T-helper 9 cell (primary cell): Measurements from ENCODE around the gene CLEC18A.
"Not testable (repeated sequence)": the region's sequence is repeated elsewhere in the genome, so short reads cannot be mapped to it uniquely, and the experiment has no call there.

Experiments
- DNase-seq: peaks from one replicate; pipeline ENCODE4 v3.0.0-alpha.2; 2020

The CLEC18A gene

DNA sequence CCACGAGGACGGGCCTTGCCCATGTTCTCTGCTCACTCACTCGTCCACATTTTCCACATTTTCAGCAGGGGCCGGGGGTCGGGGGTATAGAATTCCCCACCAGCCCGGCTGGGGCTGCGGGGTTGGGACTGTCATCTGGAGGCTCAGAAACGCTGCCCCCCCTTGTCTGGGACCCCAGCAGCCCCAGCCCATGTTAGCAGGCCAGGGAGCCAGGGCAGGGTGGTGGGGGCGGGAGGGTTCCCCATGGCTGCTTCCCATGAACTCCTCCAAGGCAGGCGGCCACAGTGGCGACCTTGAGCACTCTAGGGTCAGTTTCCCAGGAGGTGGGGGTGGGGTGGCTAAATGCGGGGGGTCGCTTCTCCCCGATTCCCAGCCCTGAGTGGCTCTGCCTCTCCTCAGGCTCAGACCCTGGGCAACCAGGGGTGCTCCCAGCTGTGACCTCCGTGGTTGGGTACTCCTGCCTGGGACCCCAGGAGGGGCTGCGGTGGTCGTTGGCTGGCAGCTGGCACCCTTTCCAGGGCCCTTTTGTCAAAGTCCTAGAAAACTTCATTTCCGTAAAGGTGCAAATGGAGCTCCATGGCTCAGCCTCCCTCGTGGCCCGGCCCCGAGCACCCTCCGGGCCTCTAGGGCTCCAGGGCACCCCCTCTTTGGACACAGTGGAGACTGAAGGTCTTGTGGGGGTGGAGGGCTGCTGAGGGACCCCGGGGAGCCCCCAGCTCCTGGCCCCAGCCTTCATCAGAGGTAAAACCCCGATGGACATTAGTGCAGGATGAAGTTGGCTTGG, 1.6 kb downstream of the CLEC18A start:
- DNase-seq, result not testable (repeated sequence)

DNA sequence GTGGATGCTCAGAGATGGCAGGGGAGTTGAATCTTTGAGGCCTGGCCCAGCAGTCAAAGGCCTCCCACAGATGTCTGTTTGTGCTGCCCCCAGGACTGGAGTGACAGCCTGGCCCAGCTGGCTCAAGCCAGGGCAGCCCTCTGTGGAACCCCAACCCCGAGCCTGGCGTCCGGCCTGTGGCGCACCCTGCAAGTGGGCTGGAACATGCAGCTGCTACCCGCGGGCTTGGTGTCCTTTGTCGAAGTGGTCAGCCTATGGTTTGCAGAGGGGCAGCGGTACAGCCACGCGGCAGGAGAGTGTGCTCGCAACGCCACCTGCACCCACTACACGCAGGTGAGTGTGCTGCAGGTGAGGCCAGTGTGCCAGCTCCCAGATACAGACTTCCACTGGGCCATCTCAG, 3.1 kb downstream of the CLEC18A start:
- DNase-seq, result not testable (repeated sequence)

DNA sequence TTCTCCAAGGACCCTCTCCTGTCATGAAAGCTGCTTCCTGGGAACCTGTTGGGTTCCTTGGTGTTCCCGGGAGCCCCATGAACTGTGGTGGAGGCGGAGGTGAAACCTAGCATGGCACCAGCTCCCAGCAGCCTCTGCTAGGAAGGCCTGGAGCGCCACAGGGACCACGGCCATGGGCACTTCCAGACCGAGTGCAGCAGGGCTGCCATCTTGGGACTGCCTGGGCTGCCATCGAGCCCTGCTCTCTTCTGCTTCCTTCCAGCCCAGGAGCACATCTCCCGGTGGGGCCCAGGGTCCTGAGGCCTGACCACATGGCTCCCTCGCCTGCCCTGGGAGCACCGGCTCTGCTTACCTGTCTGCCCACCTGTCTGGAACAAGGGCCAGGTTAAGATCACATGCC, 12.2 kb downstream of the CLEC18A start:
- DNase-seq, result not testable (repeated sequence)

DNA sequence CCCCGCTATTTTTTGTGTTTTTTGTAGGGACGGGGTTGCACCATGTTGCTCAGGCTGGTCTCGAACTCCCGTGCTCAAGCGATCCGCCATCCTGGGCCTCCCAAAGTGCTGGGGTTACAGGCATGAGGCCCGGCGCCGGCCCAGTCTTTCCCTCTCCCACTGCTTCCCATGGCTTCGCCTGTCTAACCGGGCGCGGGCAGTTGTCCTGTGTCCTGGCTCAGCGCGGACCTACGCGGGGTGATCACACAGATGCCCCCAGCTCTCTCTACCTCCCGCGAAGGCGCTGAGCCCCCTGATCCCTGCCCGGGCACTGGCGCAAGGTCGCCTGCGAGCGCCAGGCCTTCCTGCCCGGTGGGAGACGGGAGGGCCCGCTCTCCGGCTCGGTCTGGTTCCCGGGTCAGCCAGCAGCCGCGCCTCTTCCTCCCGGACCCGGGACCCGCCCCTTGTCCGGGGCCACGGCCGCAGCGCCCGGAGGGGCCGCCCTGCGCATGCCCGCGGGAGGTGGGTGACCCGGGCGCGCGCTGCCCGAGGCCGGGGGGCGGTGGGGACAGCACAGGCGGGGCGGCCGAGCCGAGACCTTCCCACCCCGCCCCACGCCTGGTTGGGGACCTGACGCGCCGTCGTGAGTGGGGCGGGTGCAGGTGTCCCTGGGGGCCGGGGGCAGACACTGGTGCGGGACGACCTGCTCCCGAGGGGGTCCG, 14.0 kb downstream of the CLEC18A start:
- not testable (repeated sequence) for DNase-seq

DNA sequence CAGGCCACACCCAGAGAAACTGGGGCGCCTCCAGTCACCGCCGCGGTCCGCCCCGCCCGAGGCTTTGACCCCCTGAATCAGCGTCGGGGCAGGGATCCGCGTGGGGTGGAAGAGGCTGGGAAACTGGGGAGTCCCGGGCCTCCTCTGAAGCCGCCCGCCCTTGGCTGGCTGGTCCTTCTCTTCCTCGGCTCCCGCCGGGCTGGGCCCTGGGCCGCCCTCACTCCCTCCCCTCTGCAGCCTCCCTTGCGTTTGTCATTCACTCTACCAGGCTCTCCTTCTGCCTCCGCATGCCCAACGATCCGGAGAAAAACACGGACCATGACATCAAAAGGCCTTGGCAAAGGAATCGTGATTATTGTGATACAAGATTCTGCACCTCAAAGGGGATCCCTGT, 14.5 kb downstream of the CLEC18A start:
- DNase-seq, result not testable (repeated sequence)

DNA sequence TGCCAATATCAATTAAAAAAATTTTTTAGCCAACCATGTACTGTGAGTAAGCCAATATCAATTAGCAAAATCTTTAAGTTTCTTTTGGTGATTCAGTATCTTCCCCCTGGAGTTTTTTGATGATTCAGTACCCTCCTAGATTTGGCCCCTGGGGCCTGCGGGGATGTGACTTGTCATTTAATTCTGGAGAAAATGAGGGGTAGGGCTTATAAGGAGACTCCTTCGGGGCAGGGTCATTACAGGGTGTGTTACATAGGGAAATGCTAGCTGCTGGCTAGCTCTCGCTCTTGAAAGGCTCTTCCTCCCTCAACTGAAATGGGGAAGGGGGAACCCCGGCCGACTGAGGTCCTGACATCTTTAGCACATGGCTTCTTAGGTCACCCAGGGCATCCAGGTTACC, 16.6 kb downstream of the CLEC18A start:
- not testable (repeated sequence) for DNase-seq

DNA sequence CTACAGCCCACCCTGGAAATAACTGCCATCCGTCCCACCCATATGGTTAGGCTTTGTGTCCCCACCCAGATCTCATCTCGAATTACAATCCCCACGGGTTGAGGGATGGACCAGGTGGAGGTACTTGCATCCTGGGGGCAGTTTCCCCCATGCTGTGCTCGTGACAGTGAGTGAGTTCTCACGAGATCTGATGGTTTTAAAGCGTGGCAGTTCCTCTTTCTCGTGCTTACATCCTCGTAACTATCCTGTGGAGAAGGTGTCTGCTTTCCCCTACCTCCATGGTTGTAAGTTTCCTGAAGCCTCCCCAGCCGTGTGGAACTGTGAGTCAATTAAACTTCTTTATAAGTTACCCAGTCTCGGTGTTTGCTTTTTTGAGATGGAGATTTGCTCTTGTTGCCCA, 17.0 kb downstream of the CLEC18A start:
- not testable (repeated sequence) for DNase-seq

DNA sequence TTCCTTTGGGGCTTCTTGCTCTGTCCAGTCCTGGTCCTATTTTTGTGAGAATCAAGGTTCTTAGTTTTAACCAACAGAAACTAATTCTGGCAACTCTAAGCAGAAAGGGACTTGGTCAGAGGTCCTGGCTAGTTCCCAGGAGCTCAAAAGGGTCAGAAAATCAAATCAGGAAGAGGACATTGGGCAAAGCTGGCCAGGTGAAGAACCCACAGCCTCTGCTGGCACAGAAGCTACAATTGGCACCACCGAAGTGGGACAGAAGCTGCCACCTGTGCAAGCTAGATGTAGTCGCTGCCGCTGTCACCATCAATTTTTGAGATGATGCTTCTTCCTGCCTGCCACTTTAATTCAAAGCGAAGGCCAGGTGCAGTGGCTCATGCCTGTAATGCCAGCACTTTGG, 18.5 kb downstream of the CLEC18A start:
- not testable (repeated sequence) for DNase-seq

DNA sequence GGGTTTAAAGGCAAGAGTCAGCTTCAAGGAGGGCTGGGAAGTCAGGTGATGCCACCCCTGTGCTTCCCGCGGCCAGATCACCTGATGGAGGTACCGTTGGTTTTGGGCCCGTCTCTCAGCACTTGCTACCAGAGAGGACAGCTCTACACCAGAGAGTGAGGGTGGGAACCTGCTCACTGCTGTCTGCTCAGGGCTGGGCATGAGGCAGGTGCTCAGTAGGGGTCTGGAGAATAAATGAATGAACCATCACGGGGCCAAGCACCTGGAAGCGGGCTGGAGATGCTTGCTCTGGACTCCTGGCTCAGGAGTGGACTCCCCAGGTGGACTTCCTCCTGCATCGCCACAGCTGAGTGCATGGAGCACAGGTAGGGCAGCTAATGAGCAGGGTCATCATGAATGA, 21.0 kb downstream of the CLEC18A start:
- DNase-seq, result not testable (repeated sequence)

DNA sequence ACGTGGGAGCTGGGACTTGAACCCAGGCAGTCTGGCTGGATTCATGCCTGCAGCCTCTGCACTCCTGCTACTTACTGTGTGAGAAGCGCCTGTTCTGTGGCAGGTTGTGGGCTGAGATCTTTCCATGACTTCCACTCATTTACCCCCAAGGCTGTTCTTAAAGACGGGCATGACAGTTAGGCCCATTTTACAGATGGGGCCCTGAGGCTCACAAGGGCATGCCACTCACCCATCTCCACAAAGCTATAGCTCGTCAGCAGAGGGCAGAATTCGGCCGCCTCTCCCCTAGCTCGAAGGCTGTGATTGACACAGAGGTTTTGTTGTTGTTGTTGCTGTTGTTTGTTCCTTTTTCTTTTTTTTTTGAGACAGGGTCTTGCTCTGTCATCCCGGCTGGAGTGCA, 21.8 kb downstream of the CLEC18A start:
- not testable (repeated sequence) for DNase-seq

DNA sequence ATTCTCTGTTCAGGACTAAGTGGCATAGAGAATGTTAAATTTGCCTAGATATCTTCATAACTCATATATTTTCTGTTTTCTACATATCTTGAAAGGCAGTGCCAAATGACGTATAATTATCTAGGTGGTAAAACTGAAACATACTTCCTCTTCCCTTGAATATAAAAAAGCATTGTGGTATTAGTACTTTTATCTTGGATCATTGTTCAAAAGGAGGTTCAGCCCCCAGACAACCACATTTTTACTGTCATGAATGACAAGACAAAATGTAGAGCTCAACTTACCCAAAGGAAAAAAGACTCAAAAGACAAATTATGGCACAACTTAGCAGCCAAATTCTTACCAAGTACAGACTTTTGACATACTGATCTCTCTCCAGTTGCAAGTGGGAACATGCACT, 34.1 kb downstream of the CLEC18A start:
- DNase-seq, result not testable (repeated sequence)

DNA sequence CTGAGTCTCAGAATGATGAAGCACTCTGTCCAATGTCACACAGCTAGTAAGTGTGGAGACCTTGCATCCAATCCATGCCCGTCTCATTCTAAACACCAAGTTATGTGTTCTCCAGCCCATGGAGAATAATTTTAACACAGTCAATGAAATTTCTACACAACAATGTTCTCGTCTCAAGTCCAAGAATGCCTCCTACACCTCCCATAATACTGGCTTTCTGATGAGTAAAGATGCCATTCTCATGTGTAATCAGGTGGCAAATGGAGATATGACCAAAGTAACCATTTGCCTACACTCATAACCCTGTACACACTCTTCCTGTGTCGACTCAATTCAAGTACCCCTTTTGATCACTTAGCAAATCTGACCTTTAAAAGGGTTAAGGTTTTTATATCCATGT, 46.8 kb downstream of the CLEC18A start:
- not testable (repeated sequence) for DNase-seq

DNA sequence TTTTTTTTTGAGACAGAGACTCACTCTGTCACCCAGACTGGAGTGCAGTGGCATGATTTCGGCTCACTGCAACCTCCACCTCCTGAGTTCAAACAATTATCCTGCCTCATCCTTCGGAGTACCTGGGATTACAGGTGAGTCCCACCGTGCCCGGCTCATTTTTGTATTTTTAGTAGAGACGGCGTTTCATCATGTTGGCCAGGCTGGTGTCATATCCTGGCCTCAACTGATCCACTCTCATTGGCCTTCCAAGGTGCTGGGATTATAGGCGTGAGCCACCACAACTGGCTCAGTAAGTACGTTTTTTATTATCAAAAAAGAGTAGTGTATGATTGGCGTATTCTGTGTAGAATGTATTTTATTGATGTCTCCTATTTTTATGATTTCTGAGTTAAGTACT, 48.7 kb downstream of the CLEC18A start:
- not testable (repeated sequence) for DNase-seq

DNA sequence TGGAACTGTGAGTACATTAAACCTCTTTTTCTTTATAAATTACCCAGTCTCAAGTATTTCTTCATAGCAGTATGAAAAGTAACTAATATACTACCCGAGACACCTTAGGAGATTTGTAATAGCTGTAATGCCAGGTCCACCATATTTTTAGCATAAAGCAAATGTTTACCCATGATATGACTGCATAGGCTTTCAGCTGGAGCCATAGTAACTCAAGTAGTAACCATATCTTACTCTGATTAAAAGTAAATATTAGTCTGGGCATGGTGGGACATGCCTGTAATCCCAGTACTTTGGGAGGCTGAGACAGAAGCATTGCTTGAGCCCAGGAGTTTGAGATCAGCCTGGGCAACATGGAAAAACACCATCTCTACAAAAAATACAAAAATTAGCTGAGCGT, 52.4 kb downstream of the CLEC18A start:
- not testable (repeated sequence) for DNase-seq

DNA sequence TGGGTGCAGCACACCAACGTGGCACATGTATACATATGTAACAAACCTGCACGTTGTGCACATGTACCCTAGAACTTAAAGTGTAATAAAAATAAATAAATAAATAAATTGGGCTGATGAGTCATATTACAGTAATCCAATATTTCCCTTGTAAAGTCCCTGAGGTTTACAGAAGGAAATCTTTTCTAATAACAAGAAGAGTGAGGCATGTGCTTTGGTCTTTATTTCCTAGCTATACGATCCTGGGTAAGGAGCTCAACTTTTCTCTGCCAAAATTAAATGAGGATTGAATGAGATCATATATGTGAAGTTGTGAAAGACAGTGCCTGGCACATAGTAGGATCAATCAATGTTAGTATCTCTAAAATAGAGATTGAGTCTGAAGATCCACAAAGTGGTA, 57.5 kb downstream of the CLEC18A start:
- DNase-seq, result not testable (repeated sequence)

DNA sequence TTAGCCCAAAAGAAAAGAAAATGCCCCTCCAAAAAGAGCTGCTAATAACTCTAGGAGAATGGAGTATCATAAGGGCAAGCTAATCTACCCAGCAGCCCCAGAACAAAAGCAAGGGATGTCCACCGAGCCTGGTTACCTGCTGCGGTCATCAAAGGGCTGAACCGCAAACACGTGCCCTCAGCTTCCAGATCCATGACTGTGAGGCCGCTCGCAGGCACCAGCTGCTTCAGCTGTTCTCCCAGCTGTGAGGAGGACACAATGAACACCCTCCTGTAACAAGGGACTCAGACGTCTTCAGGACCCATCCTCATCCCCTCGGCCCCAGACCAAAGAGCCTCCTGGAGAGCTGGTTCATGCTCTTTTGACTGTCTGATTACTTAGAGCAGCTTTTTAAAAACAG, 59.5 kb downstream of the CLEC18A start:
- DNase-seq, result not testable (repeated sequence)

DNA sequence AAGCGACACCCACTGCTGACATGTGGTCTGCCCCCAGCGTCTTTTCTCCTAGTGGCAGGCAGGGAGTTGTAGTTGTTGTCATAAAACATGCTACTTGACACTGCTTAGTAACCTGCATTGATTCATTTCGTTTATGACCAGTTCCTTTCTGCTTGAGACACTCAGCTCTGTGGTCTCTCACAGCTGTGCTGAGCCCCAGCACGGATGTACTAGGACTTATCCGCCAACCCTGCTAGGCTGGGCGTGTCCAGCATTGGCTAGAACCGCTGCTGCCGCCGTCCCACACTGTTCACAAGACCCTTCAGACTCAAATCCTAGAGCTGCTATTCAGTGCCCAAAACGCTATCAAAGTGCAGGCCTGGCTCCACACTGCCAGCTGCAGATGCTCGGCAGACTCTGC, 60.0 kb downstream of the CLEC18A start:
- DNase-seq, result not testable (repeated sequence)

DNA sequence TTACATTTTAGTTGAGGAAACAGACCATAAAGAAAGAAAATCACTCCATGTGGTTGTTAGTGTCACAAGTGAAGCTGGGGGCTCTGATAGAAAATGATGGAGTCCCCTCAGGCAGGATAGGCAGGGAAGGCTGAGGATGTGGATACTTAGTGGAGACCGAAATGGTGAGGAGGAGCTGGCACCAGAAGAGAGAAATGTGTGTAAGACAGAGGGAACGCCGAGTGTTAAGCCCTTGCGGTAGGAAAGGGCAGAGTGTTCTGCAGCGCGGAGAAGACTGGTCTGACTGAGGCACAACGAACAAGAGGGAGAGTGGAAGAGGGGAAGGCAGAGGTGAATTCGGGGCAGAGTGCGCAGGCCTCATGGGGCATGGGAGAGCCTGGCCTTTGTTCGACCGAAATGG, 61.2 kb downstream of the CLEC18A start:
- not testable (repeated sequence) for DNase-seq

DNA sequence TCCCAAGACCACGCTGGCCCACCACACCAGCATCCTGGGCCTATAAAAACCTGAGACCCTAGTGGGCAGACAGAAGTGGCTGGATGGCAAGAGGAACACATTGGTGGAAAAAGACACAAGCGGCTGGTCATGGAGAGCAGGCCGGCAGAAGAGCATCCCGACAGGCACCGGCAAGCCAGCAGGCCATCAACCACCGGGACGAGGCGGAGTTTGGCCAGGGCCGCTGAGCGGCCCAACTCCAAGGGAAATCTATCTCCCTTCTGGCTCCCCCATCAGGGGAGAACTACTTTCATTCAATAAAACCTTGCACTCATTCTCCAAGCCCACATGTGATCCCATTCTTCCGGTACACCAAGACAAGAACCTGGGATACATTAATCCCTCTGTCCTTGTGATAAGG, 61.8 kb downstream of the CLEC18A start:
- DNase-seq, result not testable (repeated sequence)
